Activated CD4-positive, alpha-beta memory T cell treated with anti-CD3 and anti-CD28 coated beads for 36 hours (primary cell): Measurements from ENCODE around the gene CIT. TPM values are rescaled to one million over a fixed set of nuclear protein-coding genes. Genes with fewer than 3 reads are reported as not detected.
"Not testable (repeated sequence)": the region's sequence is repeated elsewhere in the genome, so short reads cannot be mapped to it uniquely, and the experiment has no call there.

Experiments used
- CTCF ChIA-PET: fragments of 350-600 bp; sonication (Branson Sonifier 250); formaldehyde crosslinking; loops from one replicate; lab custom pipeline; 2021; ENCODE audit warnings: antibody characterized with exemption, inconsistent platforms; lab: Charles Lee
- POLR2A ChIA-PET: fragments of 350-600 bp; sonication (Branson Sonifier 250); formaldehyde crosslinking; loops from one replicate; lab custom pipeline; 2021; ENCODE audit warnings: antibody characterized with exemption; lab: Charles Lee
- DNase-seq: peaks from one replicate; pipeline ENCODE4 v3.0.0-alpha.2; 2020
- H3K27ac Mint-ChIP-seq: one replicate; pipeline ENCODE4 v1.8.0; 2021; ENCODE audit warnings: mixed read lengths
- H3K27me3 Mint-ChIP-seq: one replicate; pipeline ENCODE4 v1.8.0; 2021; ENCODE audit warnings: mixed read lengths
- H3K36me3 Mint-ChIP-seq: one replicate; pipeline ENCODE4 v1.8.0; 2021; ENCODE audit warnings: mixed read lengths
- H3K4me1 Mint-ChIP-seq: one replicate; pipeline ENCODE4 v1.8.0; 2021; ENCODE audit warnings: low read depth, mixed read lengths
- H3K4me3 Mint-ChIP-seq: one replicate; pipeline ENCODE4 v1.8.0; 2021; ENCODE audit warnings: mild to moderate bottlenecking, mixed read lengths
- H3K9me3 Mint-ChIP-seq: one replicate; pipeline ENCODE4 v1.8.0; 2021; ENCODE audit warnings: mixed read lengths
- intact Hi-C: fragments of 100-400 bp; cut with micrococcal nuclease; formaldehyde crosslinking; loops from one replicate; pipeline ENCODE4 v1.15.1; 2023
- total RNA-seq, 2 experiments: library from RNA; stranded (reverse); gene quantifications; one replicate each; pipeline ENCODE4 v1.2.3, GENCODE V29; 2021

The CIT gene
- total RNA-seq, 2 experiments from 2014 or later, result 57.5 to 61.7 TPM

DNA sequence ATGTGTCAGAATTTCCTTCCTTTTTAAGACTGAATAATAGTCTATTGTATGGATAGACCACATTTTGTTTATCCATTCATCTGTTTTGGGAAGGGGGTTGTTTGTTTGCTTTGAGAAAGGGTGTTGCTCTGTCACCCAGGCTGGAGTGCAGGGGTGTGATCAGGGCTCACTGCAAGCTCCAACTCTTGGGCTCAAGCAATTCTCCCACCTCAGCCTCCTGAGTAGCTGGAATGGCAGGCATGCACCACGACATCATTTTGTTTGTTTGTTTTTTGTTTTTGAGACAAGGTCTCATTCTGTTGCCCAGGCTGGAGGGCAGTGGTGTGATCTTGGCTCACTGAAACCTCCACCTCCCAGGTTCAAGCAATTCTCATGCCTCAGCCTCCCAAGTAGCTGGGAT, 15.5 kb upstream of the CIT start:
- DNase-seq, H3K9me3 Mint-ChIP-seq, CTCF ChIA-PET, POLR2A ChIA-PET, H3K4me1 Mint-ChIP-seq, intact Hi-C loops, H3K27ac Mint-ChIP-seq, H3K36me3 Mint-ChIP-seq, H3K4me3 Mint-ChIP-seq, H3K27me3 Mint-ChIP-seq: not testable (repeated sequence)

DNA sequence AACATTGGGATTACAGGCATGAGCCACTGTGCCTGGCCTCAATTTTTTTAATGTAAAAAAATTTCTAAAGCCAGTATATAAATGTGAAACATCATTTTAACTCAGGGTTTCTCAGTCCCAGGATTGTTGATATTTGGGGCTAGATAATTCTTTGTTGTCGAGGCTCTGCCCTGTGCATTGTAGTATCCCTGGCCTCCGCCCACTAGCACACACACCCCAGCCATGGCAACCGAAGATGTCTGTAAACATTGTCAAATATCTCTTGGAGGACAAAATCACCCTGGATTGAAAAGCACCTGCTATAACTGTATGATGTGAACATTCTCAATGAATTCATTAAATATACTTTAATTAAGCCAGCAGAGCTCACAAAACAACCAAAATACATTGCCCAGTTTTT, 8.4 kb upstream of the CIT start:
- H3K9me3 Mint-ChIP-seq, result no peaks in the 10 kb centered on the region
- ChIA-PET CTCF (interaction anchor here (0.5 kb wide), 1 partner anchor 62 kb away, joined by 3 read pairs; no protein-coding TSS in a partner anchor), POLR2A (no interaction called here)

GRCh38 chr12:119883791-119884190, 6.7 kb upstream of the CIT start:
- H3K4me1 Mint-ChIP-seq, H3K27me3 Mint-ChIP-seq, H3K4me3 Mint-ChIP-seq, H3K36me3 Mint-ChIP-seq, DNase-seq, CTCF ChIA-PET, H3K9me3 Mint-ChIP-seq, POLR2A ChIA-PET, intact Hi-C loops, H3K27ac Mint-ChIP-seq: not testable (repeated sequence)

More for the DNA sequence above, 8.4 kb upstream of the CIT start:
- Mint-ChIP-seq H3K4me3 (no peak overlapping the region), H3K27ac (no peak overlapping the region), H3K4me1 (no peaks in the 10 kb centered on the region), H3K27me3 (peaks cover 4% of the 10 kb centered on the region), H3K36me3 (no peaks in the 10 kb centered on the region)
- intact Hi-C loops, result no loop called here
- DNase-seq, result no peak

GRCh38 chr12:119883237-119883636, 6.1 kb upstream of the CIT start:
- intact Hi-C loops, result no loop called here
- H3K27ac Mint-ChIP-seq, result no peak overlapping the region
- no peak for DNase-seq
- H3K4me3 Mint-ChIP-seq, result no peak overlapping the region
- ChIA-PET CTCF (no interaction called here), POLR2A (no interaction called here)
- H3K27me3 Mint-ChIP-seq, result peaks cover 4% of the 10 kb centered on the region
- no peaks in the 10 kb centered on the region for H3K9me3 Mint-ChIP-seq
- H3K4me1 Mint-ChIP-seq, result no peaks in the 10 kb centered on the region
- H3K36me3 Mint-ChIP-seq, result no peaks in the 10 kb centered on the region

- Mint-ChIP-seq H3K27me3 (no peaks in the 10 kb centered on the region), H3K4me3 (peak overlapping the region; percentile 93), H3K4me1 (peaks cover 15% of the 10 kb centered on the region), H3K36me3 (peaks cover 18% of the 10 kb centered on the region), H3K27ac (peak overlapping the region; percentile 30), H3K9me3 (no peaks in the 10 kb centered on the region)
- no peak for DNase-seq
- intact Hi-C loops, result loop anchor here (1.0 to 10.0 kb wide), 3 partner anchors 25 to 210 kb away; partner anchors contain the start of genes BICDL1 and PRKAB1
- CTCF ChIA-PET, result interaction anchor here (2.4 kb wide), 1 partner anchor 25 kb away, joined by 5 read pairs; no protein-coding TSS in a partner anchor
- POLR2A ChIA-PET, result no interaction called here
Measured at GRCh38 chr12:119877639-119877948, 474 bp upstream of the CIT start.

DNA sequence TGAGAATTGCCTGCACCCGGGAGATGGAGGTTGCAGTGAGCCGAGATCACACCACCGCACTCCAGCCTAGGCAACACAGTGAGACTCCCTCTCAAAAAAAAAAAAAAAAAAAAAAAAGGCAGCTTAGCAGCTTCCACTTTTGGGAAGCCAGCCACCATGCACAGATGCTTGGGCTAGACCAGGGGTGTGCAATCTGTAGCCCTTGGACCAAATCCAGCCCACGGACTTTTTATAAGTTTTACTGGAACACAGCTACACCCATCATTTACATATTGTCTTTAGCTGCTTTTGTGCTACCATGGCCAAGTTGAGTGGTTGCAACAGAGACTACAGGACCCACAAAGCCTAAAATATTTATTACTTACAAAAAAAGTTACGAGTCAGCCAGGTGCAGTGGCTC, 6.7 kb downstream of the CIT start:
- CTCF ChIA-PET, result no interaction called here
- H3K9me3 Mint-ChIP-seq, result no peaks in the 10 kb centered on the region
- POLR2A ChIA-PET, result no interaction called here
- H3K4me1 Mint-ChIP-seq, result peaks cover 4% of the 10 kb centered on the region
- no peak overlapping the region for H3K4me3 Mint-ChIP-seq
- H3K27me3 Mint-ChIP-seq, result no peaks in the 10 kb centered on the region
- intact Hi-C loops, result loop anchor here (10.0 kb wide), 1 partner anchor 114 kb away; the partner anchor contains the start of gene BICDL1
- DNase-seq, result no peak
- H3K27ac Mint-ChIP-seq, result no peak overlapping the region
- peaks cover 34% of the 10 kb centered on the region for H3K36me3 Mint-ChIP-seq

DNA sequence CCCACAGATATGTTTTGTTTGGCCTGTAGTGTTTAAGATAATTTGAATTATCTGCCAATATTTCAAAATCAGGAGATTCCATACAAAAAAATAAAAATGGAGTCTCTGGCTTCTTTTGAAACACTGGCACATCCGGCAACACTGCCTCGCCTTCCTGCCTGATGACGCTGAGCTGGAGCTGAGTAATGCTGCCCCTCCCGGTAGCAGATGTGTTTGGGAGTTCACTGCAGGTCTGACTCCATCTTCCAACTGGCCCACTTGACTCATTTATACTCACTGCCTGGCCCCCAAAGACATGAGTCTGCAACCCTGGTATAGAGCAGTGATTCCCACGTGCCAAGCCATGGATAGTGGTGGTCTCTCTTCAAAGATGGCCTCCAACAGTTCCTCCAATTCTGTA, 7.4 kb downstream of the CIT start:
- Mint-ChIP-seq H3K36me3 (peaks cover 31% of the 10 kb centered on the region), H3K4me3 (no peak overlapping the region), H3K9me3 (no peaks in the 10 kb centered on the region), H3K27ac (no peak overlapping the region), H3K27me3 (no peaks in the 10 kb centered on the region), H3K4me1 (peaks cover 4% of the 10 kb centered on the region)
- ChIA-PET CTCF (interaction anchor here (1.1 kb wide), 1 partner anchor 10 kb away, joined by 3 read pairs; no protein-coding TSS in a partner anchor), POLR2A (no interaction called here)
- DNase-seq, result no peak
- intact Hi-C loops, result loop anchor here (10.0 kb wide), 1 partner anchor 115 kb away; the partner anchor contains the start of gene BICDL1

DNA sequence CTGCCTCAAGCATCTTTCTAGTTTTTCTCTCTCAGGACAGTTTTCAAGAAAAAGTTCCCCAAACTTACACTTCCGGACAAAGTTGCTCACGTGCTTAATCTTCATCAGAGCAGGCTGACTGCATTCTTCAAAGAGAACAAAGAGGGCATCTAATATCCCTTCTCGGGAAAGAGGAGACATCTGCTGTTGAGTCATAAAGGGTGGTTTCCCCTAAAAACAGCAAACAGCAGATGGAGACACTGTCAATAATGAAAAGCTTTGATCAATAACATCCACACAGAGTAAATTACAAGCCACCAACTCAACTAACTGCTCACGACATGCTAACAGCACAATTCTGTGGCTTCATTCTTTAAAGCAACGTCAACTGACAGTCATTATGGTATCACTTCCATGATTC, 8.1 kb downstream of the CIT start:
- H3K36me3 Mint-ChIP-seq, result peaks cover 30% of the 10 kb centered on the region
- H3K27me3 Mint-ChIP-seq, result no peaks in the 10 kb centered on the region
- CTCF ChIA-PET, result interaction anchor here (0.9 to 1.1 kb wide), 2 partner anchors 11 to 34 kb away, joined by 3 read pairs; no protein-coding TSS in a partner anchor
- DNase-seq, result no peak
- H3K4me3 Mint-ChIP-seq, result no peak overlapping the region
- H3K4me1 Mint-ChIP-seq, result peaks cover 4% of the 10 kb centered on the region
- H3K9me3 Mint-ChIP-seq, result no peaks in the 10 kb centered on the region
- POLR2A ChIA-PET, result no interaction called here
- intact Hi-C loops, result no loop called here
- no peak overlapping the region for H3K27ac Mint-ChIP-seq

GRCh38 chr12:119864591-119864990, 12.5 kb downstream of the CIT start:
- DNase-seq, result no peak
- intact Hi-C loops, result no loop called here
- POLR2A ChIA-PET, result no interaction called here
- H3K27me3 Mint-ChIP-seq, result no peaks in the 10 kb centered on the region
- CTCF ChIA-PET, result interaction anchor here (1.2 kb wide), 1 partner anchor 83 kb away, joined by 3 read pairs; no protein-coding TSS in a partner anchor
- peaks cover 22% of the 10 kb centered on the region for H3K36me3 Mint-ChIP-seq
- no peak overlapping the region for H3K4me3 Mint-ChIP-seq
- peaks cover 4% of the 10 kb centered on the region for H3K4me1 Mint-ChIP-seq
- H3K27ac Mint-ChIP-seq, result no peak overlapping the region
- H3K9me3 Mint-ChIP-seq, result no peaks in the 10 kb centered on the region

- ChIA-PET CTCF (no interaction called here), POLR2A (no interaction called here)
- Mint-ChIP-seq H3K9me3 (no peaks in the 10 kb centered on the region), H3K27ac (no peak overlapping the region), H3K4me1 (peaks cover 6% of the 10 kb centered on the region), H3K27me3 (no peaks in the 10 kb centered on the region), H3K4me3 (no peak overlapping the region), H3K36me3 (peaks cover 14% of the 10 kb centered on the region)
- no peak for DNase-seq
- intact Hi-C loops, result no loop called here
Measured at GRCh38 chr12:119859241-119859640, 17.9 kb downstream of the CIT start.

DNA sequence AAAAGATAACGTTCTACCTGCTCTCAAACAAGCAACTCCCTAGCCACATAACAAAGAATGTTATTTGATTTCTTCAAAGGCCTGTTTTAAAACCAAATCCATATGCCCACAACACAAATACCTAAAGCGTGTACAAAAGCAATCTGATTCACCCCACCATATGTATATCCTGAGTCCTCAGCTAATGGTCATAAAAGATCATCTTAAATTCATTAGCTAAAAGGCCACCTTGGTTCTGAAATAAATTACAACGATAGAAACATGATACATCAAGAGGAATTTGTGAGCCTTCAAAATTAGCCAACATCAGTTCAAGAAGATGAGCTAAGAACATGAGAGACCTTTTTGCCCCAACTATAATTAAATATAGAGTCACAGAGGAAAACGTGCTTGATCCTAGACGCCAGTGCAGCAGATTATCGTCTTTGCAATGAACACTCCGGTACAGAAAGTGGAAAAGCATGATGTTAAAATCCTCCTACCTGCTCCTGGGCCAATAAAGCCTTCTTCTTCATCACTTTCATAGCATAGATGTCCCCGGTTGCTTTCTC, 20.0 kb downstream of the CIT start:
- H3K27me3 Mint-ChIP-seq, result no peaks in the 10 kb centered on the region
- H3K4me3 Mint-ChIP-seq, result no peak overlapping the region
- CTCF ChIA-PET, result no interaction called here

GRCh38 chr12:119850330-119850729, 26.8 kb downstream of the CIT start:
- H3K9me3 Mint-ChIP-seq, result no peaks in the 10 kb centered on the region
- ChIA-PET CTCF (no interaction called here), POLR2A (no interaction called here)
- H3K27ac Mint-ChIP-seq, result no peak overlapping the region
- intact Hi-C loops, result no loop called here
- no peaks in the 10 kb centered on the region for H3K4me1 Mint-ChIP-seq
- H3K36me3 Mint-ChIP-seq, result peaks cover 17% of the 10 kb centered on the region
- no peak overlapping the region for H3K4me3 Mint-ChIP-seq
- H3K27me3 Mint-ChIP-seq, result no peaks in the 10 kb centered on the region
- DNase-seq, result no peak

More for the DNA sequence above, 20.0 kb downstream of the CIT start:
- Mint-ChIP-seq H3K27ac (no peak overlapping the region), H3K36me3 (peaks cover 14% of the 10 kb centered on the region), H3K9me3 (no peaks in the 10 kb centered on the region), H3K4me1 (peaks cover 6% of the 10 kb centered on the region)
- no peak for DNase-seq
- POLR2A ChIA-PET, result no interaction called here
- intact Hi-C loops, result no loop called here

GRCh38 chr12:119843100-119843499, 34.0 kb downstream of the CIT start:
- no peaks in the 10 kb centered on the region for H3K27me3 Mint-ChIP-seq
- no peaks in the 10 kb centered on the region for H3K4me1 Mint-ChIP-seq
- CTCF ChIA-PET, result no interaction called here
- no peak overlapping the region for H3K27ac Mint-ChIP-seq
- H3K36me3 Mint-ChIP-seq, result peaks cover 32% of the 10 kb centered on the region
- POLR2A ChIA-PET, result no interaction called here
- intact Hi-C loops, result no loop called here
- no peak for DNase-seq
- peaks cover 8% of the 10 kb centered on the region for H3K9me3 Mint-ChIP-seq
- no peak overlapping the region for H3K4me3 Mint-ChIP-seq
